Measurements from ENCODE around the gene CENPW. TPM values are rescaled to one million over a fixed set of nuclear protein-coding genes. Genes with fewer than 3 reads are reported as not detected.
A peak's percentile ranks its signal among the peaks of the same experiment; 100 is the strongest.

CENPW gene
- total RNA-seq, result not detected

DNA sequence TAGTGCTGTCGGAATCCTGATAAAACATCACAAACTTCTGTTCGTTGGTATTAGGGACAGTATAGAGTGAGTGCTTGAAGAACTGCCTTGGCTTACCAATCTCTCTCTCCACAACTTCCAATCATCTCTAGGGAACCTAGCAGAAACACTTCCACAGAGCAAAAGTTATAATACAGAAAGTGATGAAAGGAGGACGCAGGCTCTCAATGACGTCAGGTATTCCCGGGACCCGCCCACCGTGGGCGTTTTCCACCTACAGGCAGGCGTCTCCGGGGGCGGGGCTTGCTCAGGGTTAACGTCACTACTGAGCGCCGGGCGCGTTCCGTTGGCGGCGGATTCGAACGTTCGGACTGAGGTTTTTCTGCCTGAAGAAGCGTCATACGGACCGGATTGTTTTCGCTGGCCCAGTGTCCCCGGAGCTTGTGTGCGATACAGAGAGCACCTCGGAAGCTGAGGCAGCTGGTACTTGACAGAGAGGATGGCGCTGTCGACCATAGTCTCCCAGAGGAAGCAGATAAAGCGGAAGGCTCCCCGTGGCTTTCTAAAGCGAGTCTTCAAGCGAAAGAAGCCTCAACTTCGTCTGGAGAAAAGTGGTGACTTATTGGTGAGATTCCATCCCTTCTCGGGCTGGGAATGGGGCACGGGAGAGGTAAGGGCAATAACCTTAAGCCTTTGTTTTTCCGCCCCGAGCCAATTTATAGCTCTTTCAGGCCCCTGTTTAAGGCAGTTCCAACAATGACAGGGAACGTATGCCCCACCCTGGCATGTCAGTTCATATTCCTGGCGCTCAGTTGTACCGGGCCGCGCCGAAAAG lies at the start of gene CENPW:
Gene CENPW, plus strand, starts transcription at position 320 of the 814 bp plus-strand sequence. Its CDS starts 159 bp downstream, at position 479.
- Histone ChIP-seq H3K4me3 (peak within 1 kb of the TSS; percentile 77 to 91), H3K27me3 (no peaks in the 10 kb centered on the region), H3K9me3 (no peaks in the 10 kb centered on the region), H3K36me3 (no peaks in the 10 kb centered on the region), H3K27ac (peak within 1 kb of the TSS in 1 of 2 donors; percentile 16), H3K4me1 (peaks cover 4 to 7% of the 10 kb centered on the region in 2 donors)
- intact Hi-C loops (cut with DNase I), result loop anchor here (10.0 kb wide), 1 partner anchor 305 kb away; no protein-coding TSS in a partner anchor
- DNase-seq (ENCODE audit: low spot score in 2 of 2), result peak; percentile 23 to 86
- TF ChIP-seq, protein P1, sequence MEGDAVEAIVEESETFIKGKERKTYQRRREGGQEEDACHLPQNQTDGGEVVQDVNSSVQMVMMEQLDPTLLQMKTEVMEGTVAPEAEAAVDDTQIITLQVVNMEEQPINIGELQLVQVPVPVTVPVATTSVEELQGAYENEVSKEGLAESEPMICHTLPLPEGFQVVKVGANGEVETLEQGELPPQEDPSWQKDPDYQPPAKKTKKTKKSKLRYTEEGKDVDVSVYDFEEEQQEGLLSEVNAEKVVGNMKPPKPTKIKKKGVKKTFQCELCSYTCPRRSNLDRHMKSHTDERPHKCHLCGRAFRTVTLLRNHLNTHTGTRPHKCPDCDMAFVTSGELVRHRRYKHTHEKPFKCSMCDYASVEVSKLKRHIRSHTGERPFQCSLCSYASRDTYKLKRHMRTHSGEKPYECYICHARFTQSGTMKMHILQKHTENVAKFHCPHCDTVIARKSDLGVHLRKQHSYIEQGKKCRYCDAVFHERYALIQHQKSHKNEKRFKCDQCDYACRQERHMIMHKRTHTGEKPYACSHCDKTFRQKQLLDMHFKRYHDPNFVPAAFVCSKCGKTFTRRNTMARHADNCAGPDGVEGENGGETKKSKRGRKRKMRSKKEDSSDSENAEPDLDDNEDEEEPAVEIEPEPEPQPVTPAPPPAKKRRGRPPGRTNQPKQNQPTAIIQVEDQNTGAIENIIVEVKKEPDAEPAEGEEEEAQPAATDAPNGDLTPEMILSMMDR (IDR thresholded peaks at IDR 0.05), result no peak

DNA sequence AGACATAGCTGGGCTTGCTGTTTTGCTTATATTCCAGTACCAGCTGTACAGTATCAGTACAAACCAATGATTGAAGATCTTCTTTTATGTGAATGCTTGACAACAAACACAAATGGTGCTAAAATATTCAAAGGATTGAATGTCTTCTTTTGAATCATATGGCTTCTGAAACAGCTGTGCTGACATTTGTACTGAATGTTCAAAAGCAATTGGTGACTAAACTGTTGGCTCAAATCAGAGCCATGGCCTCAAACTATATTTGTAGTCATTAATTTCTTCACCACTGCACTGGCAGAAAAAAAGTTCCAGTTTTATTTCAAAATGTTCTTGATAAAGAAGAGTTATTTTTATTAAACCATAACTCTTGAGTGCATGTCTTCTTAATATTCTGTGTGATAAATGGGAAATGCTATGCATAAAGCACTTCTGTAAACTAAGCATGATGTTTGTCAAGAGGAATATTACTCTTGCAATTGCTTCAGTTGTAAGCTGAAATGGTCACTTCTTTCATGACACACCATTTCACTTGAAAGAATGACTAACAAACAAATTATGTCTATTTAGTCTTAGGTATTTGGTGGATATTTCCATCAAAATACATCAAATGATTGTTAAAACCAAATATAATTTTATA lies 45.9 kb upstream of the CENPW start:
- TF ChIP-seq, protein P1 (IDR thresholded peaks at IDR 0.05), result no peak
- no peak for DNase-seq (ENCODE audit: low spot score in 2 of 2)
- intact Hi-C loops (cut with DNase I), result no loop called here
- Histone ChIP-seq H3K9me3 (no peaks in the 10 kb centered on the region), H3K27me3 (no peaks in the 10 kb centered on the region), H3K4me3 (no peak overlapping the region), H3K36me3 (no peaks in the 10 kb centered on the region), H3K4me1 (no peaks in the 10 kb centered on the region), H3K27ac (no peak overlapping the region)

DNA sequence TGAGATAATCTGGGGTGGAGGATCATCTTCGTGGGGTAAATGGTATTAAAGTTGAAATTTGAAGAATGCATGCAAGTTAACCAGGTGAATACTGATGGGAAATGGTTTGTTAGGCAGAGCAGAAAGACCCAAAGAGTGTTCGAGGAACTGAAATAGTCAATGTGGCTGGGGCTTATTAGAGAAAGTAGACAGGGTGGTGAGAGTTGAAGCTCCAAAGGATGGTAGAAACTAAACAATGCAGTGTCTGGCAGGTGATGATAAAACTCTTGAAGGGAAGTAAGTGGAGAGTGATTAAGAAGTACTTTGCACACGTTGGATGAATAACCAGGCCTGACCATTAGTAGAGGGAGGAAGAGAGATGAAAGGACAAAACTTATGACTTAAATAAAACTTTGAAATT lies 39.8 kb upstream of the CENPW start:
- Histone ChIP-seq H3K36me3 (no peaks in the 10 kb centered on the region), H3K27me3 (no peaks in the 10 kb centered on the region), H3K4me3 (no peak overlapping the region), H3K27ac (no peak overlapping the region), H3K9me3 (no peaks in the 10 kb centered on the region), H3K4me1 (no peaks in the 10 kb centered on the region)
- DNase-seq (ENCODE audit: low spot score in 2 of 2), result no peak
- intact Hi-C loops (cut with DNase I), result no loop called here
- TF ChIP-seq, protein P1 (IDR thresholded peaks at IDR 0.05), result no peak

DNA sequence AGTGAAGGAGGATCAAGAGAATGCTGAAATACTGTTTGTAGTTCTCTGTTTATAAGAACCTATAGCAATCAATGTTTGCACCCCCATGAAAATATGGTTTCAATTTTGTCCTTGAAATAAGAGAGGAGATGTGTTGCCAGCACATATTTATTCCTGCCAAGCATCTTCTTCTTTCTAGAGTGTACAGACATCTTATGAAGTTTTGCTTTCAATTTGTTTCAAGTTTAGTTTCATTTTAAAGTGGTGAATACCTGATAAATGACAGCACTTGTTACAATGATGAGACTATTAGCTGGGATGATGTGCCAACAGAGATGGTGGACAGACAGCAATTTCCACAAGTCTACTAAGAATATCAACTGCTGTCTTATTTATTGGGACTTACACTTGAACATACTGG lies 39.2 kb upstream of the CENPW start:
- no peak overlapping the region for H3K4me3 ChIP-seq
- H3K27me3 ChIP-seq, result no peaks in the 10 kb centered on the region
- no peaks in the 10 kb centered on the region for H3K9me3 ChIP-seq
- intact Hi-C loops (cut with DNase I), result no loop called here
- no peak for DNase-seq (ENCODE audit: low spot score in 2 of 2)
- no peaks in the 10 kb centered on the region for H3K36me3 ChIP-seq
- H3K27ac ChIP-seq, result no peak overlapping the region
- H3K4me1 ChIP-seq, result no peaks in the 10 kb centered on the region
- TF ChIP-seq, protein P1 (IDR thresholded peaks at IDR 0.05), result no peak

DNA sequence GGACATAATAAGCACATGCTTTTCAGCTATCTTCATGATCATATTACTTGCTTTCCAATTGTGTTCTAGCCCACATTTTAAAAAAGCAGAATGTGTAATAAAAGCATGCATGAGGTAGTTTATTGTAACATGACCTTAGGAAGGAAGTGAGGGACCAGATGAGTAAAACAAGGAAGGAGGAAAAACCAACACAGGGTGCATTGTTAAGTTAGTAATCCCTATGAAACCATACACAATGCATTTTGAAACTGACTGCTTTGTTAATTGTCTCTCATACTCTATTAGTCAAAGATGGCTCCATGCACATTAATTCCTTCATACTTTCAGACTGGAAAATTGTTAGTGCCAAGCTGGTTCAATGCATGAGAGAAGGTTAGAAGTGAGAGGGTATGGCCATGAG lies 37.7 kb upstream of the CENPW start:
- no peak overlapping the region for H3K27ac ChIP-seq
- H3K9me3 ChIP-seq, result no peaks in the 10 kb centered on the region
- H3K36me3 ChIP-seq, result no peaks in the 10 kb centered on the region
- TF ChIP-seq, protein P1 (IDR thresholded peaks at IDR 0.05), result no peak
- H3K27me3 ChIP-seq, result no peaks in the 10 kb centered on the region
- DNase-seq (ENCODE audit: low spot score in 2 of 2), result no peak
- H3K4me3 ChIP-seq, result no peak overlapping the region
- H3K4me1 ChIP-seq, result no peaks in the 10 kb centered on the region
- intact Hi-C loops (cut with DNase I), result no loop called here
